IMR-90 (cell line): Measurements from ENCODE around the gene HASPIN. TPM values are rescaled to one million over a fixed set of nuclear protein-coding genes. Genes with fewer than 3 reads are reported as not detected.

ENCODE experiments used
- ATAC-seq: fragments of 200-7000 bp; cut with Tn5 transposase; 2 replicates; pipeline ENCODE4 v1.9.1; 2020; ENCODE audit warnings: low read depth, mild to moderate bottlenecking, moderate library complexity
- BruUV-seq: library from RNA; stranded (reverse); fragments of 400-500 nt; replicated peaks from 2 replicates; lab custom pipeline; 2021; lab: Mats Ljungman, UMichigan
- CTCF ChIA-PET: fragments of 300-600 bp; formaldehyde crosslinking; extraction: SDS; loops from one replicate; lab custom pipeline; 2021; ENCODE audit warnings: antibody characterized with exemption; lab: Yijun Ruan, JAX
- POLR2A ChIA-PET: fragments of 300-600 bp; sonication (Branson Sonifier 250); formaldehyde crosslinking; loops from one replicate; lab custom pipeline; 2022; ENCODE audit warnings: antibody characterized with exemption; ENCODE audit not compliant: unreplicated experiment; lab: Charles Lee
- DNase-seq: peaks from one replicate; pipeline ENCODE4 v3.0.0; 2013
- H2AFZ ChIP-seq: replicated peaks from 2 replicates; pipeline ENCODE3; 2013; ENCODE audit warnings: low read length, mild to moderate bottlenecking; ENCODE audit not compliant: poor library complexity
- H2AK5ac ChIP-seq: 2 replicates; pipeline ENCODE4 v1.6.1; 2013; ENCODE audit warnings: low read depth, low read length, inconsistent platforms
- H2AK9ac ChIP-seq: replicated peaks from 2 replicates; pipeline ENCODE3; 2013; ENCODE audit warnings: mild to moderate bottlenecking, low read depth, low read length, moderate library complexity; ENCODE audit not compliant: poor library complexity
- H2BK120ac ChIP-seq: 2 replicates; pipeline ENCODE4 v1.6.1; 2013; ENCODE audit warnings: low read depth, low read length, inconsistent platforms
- H2BK15ac ChIP-seq: 3 replicates; pipeline ENCODE4 v1.6.1; 2013; ENCODE audit warnings: low read depth, low read length, inconsistent platforms
- H2BK20ac ChIP-seq: 2 replicates; pipeline ENCODE4 v1.6.1; 2013; ENCODE audit warnings: low read depth, mild to moderate bottlenecking, inconsistent platforms, low read length, moderate library complexity
- H2BK5ac ChIP-seq: 2 replicates; pipeline ENCODE4 v1.6.1; 2013; ENCODE audit warnings: mild to moderate bottlenecking, low read depth, low read length, inconsistent platforms; ENCODE audit not compliant: poor library complexity, severe bottlenecking
- H3K14ac ChIP-seq: replicated peaks from 2 replicates; pipeline ENCODE4 v1.6.1; 2013; ENCODE audit warnings: low read depth, low read length, inconsistent platforms
- H3K18ac ChIP-seq: 2 replicates; pipeline ENCODE4 v1.6.1; 2013; ENCODE audit warnings: low read depth, low read length, control low read depth
- H3K23ac ChIP-seq: 2 replicates; pipeline ENCODE4 v1.6.1; 2013; ENCODE audit warnings: low read depth, low read length, inconsistent platforms
- H3K27ac ChIP-seq: 2 replicates; pipeline ENCODE4 v1.5.1; 2013; ENCODE audit warnings: mild to moderate bottlenecking, control low read depth, low read length; ENCODE audit not compliant: insufficient read depth
- H3K27me3 ChIP-seq: 2 replicates; pipeline ENCODE4 v1.6.1; 2013; ENCODE audit warnings: low read length; ENCODE audit not compliant: control insufficient read depth, insufficient read depth
- H3K36me3 ChIP-seq: 2 replicates; pipeline ENCODE4 v1.6.1; 2013; ENCODE audit warnings: low read length, mixed read lengths; ENCODE audit not compliant: control insufficient read depth, insufficient read depth
- H3K4ac ChIP-seq: 2 replicates; pipeline ENCODE4 v1.6.1; 2013; ENCODE audit warnings: low read depth, low read length, inconsistent platforms
- H3K4me1 ChIP-seq: 2 replicates; pipeline ENCODE4 v1.6.1; 2013; ENCODE audit warnings: low read length, mixed read lengths; ENCODE audit not compliant: control insufficient read depth, insufficient read depth
- H3K4me2 ChIP-seq: 2 replicates; pipeline ENCODE4 v1.6.1; 2013; ENCODE audit warnings: low read depth, mild to moderate bottlenecking, control low read depth, low read length, moderate library complexity
- H3K4me3 ChIP-seq: 2 replicates; pipeline ENCODE4 v1.5.1; 2013; ENCODE audit warnings: low read depth, mild to moderate bottlenecking, control low read depth, low read length, moderate library complexity; ENCODE audit not compliant: insufficient read depth
- H3K56ac ChIP-seq: 2 replicates; pipeline ENCODE4 v1.6.1; 2013; ENCODE audit warnings: low read length, inconsistent platforms; ENCODE audit not compliant: insufficient read depth; ENCODE audit errors: extremely low read depth
- H3K79me1 ChIP-seq, 2 experiments: 2 replicates each; pipeline ENCODE4 v1.6.1; 2013; ENCODE audit warnings: low read length in 2 of 2, inconsistent platforms in 1 of 2, low read depth in 1 of 2
- H3K9ac ChIP-seq: 2 replicates; pipeline ENCODE4 v1.6.1; 2013; ENCODE audit warnings: low read depth, low read length, control low read depth
- H3K9me1 ChIP-seq: 2 replicates; pipeline ENCODE4 v1.6.1; 2013; ENCODE audit warnings: low read length, inconsistent platforms; ENCODE audit not compliant: insufficient read depth
- H3K9me3 ChIP-seq: 2 replicates; pipeline ENCODE4 v1.6.1; 2013; ENCODE audit warnings: low read length; ENCODE audit not compliant: control insufficient read depth, insufficient read depth
- H4K20me1 ChIP-seq: 2 replicates; pipeline ENCODE4 v1.6.1; 2013; ENCODE audit warnings: low read length, inconsistent platforms; ENCODE audit not compliant: insufficient read depth
- H4K5ac ChIP-seq: 2 replicates; pipeline ENCODE4 v1.6.1; 2013; ENCODE audit warnings: mild to moderate bottlenecking, low read depth, low read length, control low read depth
- H4K8ac ChIP-seq, 2 experiments: 2 replicates each; pipeline ENCODE4 v1.6.1; 2013; ENCODE audit warnings: low read depth in 2 of 2, low read length in 2 of 2, control low read depth in 1 of 2, inconsistent platforms in 1 of 2
- H4K91ac ChIP-seq: 2 replicates; pipeline ENCODE4 v1.6.1; 2013; ENCODE audit warnings: low read depth, low read length, inconsistent platforms; ENCODE audit not compliant: insufficient read depth
- BHLHE40 ChIP-seq: fragments of 150-350 bp; IDR thresholded peaks from 2 replicates; pipeline ENCODE4 v1.6.1; 2016; ENCODE audit warnings: mild to moderate bottlenecking, low read depth, low read length
- CHD1 ChIP-seq: IDR thresholded peaks from 2 replicates; pipeline ENCODE4 v1.6.1; 2012; ENCODE audit warnings: low read depth, low read length, improper control_type of control experiment
- FOS ChIP-seq: fragments of 150-350 bp; IDR thresholded peaks from 2 replicates; pipeline ENCODE4 v1.6.1; 2016; ENCODE audit warnings: low read depth, low read length
- MAFK ChIP-seq: IDR thresholded peaks from 2 replicates; pipeline ENCODE4 v1.6.1; 2012; ENCODE audit warnings: low read depth, low read length, improper control_type of control experiment
- MXI1 ChIP-seq: IDR thresholded peaks from 2 replicates; pipeline ENCODE4 v1.6.1; 2012; ENCODE audit warnings: low read depth, mild to moderate bottlenecking, low read length, moderate library complexity, borderline replicate concordance
- NFE2L2 ChIP-seq: fragments of 150-350 bp; IDR thresholded peaks from 2 replicates; pipeline ENCODE4 v1.6.1; 2016; ENCODE audit warnings: low read depth, mild to moderate bottlenecking, low read length
- POLR2A ChIP-seq: IDR thresholded peaks from 2 replicates; pipeline ENCODE4 v1.6.1; 2012; ENCODE audit warnings: mild to moderate bottlenecking, low read depth, low read length
- RAD21 ChIP-seq: IDR thresholded peaks from 2 replicates; pipeline ENCODE4 v1.6.1; 2012; ENCODE audit warnings: low read length, improper control_type of control experiment
- RCOR1 ChIP-seq: IDR thresholded peaks from 2 replicates; pipeline ENCODE4 v1.6.1; 2012; ENCODE audit warnings: mild to moderate bottlenecking, low read length, improper control_type of control experiment; ENCODE audit not compliant: insufficient replicate concordance
- RFX5 ChIP-seq: IDR thresholded peaks from 2 replicates; pipeline ENCODE4 v1.8.0; 2012; ENCODE audit warnings: low read depth, mild to moderate bottlenecking, low read length, moderate library complexity
- WGBS, 2 experiments: methylation state at CpG; one replicate each; pipeline versions ENCODE4 v1.1.5 to v1.1.7; 2013; ENCODE audit warnings: missing lambda C conversion rate in 2 of 2; ENCODE audit not compliant: insufficient read length in 1 of 2; ENCODE audit errors: extremely low coverage in 2 of 2; 5-methylcytosine and 5-hydroxymethylcytosine counted together
- dilution Hi-C: fragments of 300-500 bp; cut with HindIII; formaldehyde crosslinking; loops from one replicate; pipeline ENCODE4 v1.14.3; 2018; ENCODE audit warnings: low sequenced_read_pairs; ENCODE audit not compliant: unreplicated experiment
- in situ Hi-C: fragments of 300-500 bp; cut with MboI; formaldehyde crosslinking; loops from 3 replicates; pipeline ENCODE4 v1.14.3; 2019; ENCODE audit warnings: low sequenced_read_pairs, inconsistent platforms, mixed read lengths
- intact Hi-C: fragments of 100-400 bp; cut with micrococcal nuclease; formaldehyde crosslinking; loops from 2 replicates; pipeline ENCODE4 v1.10.0; 2022
- polyA plus RNA-seq, 3 experiments: library from polyadenylated mRNA; depleted of rRNA; stranded (reverse); fragments of >200 nt; gene quantifications; 2 replicates each; pipeline ENCODE4 v1.2.3, GENCODE V29; 2012; ENCODE audit warnings: low replicate concordance in 1 of 3
- total RNA-seq: library from RNA; depleted of rRNA; stranded (reverse); fragments of >200 nt; gene quantifications from 2 replicates; pipeline ENCODE4 v1.2.3, GENCODE V29; 2012
- TF ChIP-seq, protein P1 (sequence below): fragments of 150-350 bp; IDR thresholded peaks from 2 replicates; pipeline ENCODE4 v1.6.1; 2017; ENCODE audit warnings: mild to moderate bottlenecking, antibody characterized with exemption, low read length, low read depth
- TF ChIP-seq, protein P2 (sequence below): conservative IDR thresholded peaks from 2 replicates; pipeline ENCODE4 v1.5.1; 2012; ENCODE audit warnings: mild to moderate bottlenecking, low read depth, low read length, improper control_type of control experiment
- TF ChIP-seq, protein P3 (sequence below): fragments of 150-350 bp; IDR thresholded peaks from 2 replicates; pipeline ENCODE4 v1.6.1; 2016; ENCODE audit warnings: low read depth, mild to moderate bottlenecking, low read length, moderate library complexity, borderline replicate concordance

The HASPIN gene
- total and polyA plus RNA-seq, 2 of the 4 experiments (the other 2 are of a cell fraction), result 2.2 to 4.3 TPM

DNA sequence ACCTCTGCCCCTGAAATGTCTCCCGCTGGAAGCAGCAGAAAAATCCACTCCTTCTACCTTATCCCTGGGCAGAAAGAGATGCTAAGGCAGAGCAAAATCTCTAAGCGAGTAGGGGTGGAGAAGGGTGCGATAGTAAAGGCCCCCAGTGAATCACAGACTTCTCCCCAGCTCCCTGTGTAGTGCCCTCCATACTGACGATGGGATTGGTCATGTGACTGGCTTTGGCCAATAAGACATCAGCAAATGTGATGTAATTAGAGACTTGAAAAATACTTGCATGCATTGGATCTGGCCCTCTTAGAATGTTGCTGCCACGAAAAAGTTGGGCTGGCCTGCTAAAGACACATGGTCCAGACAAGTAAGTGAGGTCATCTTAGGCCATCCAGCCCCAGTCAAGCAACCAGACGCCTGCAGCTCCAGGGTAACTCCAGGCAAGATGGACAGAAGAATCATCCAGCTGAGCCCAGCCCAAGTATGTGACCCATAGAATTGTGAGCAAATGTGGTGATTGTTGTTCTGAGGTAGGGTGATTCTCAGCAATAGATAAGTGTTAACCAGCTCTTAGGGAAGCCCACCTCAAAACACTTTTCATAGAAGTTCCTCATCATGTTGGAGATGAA is 36.0 kb downstream of the HASPIN start:
- no peak overlapping the region for H3K4me2 ChIP-seq
- intact Hi-C loops (no loop called here), in situ Hi-C loops (no loop called here), dilution Hi-C loops (no loop called here)
- no peak overlapping the region for H3K18ac ChIP-seq
- no TSS peak for BruUV-seq
- no peak overlapping the region for H3K23ac ChIP-seq
- no peak overlapping the region for H3K4me3 ChIP-seq
- DNase-seq, result no peak
- H2BK20ac ChIP-seq, result no peak overlapping the region
- peaks cover 26% of the 10 kb centered on the region for H3K27me3 ChIP-seq
- no peak overlapping the region for H2AK5ac ChIP-seq
- ATAC-seq, result no peak
- POLR2A ChIA-PET, result no interaction called here
- no peak overlapping the region for H3K14ac ChIP-seq
- no peak overlapping the region for H4K5ac ChIP-seq
- no peak overlapping the region for H4K8ac ChIP-seq
- no peak overlapping the region for H2BK120ac ChIP-seq
- no peaks in the 10 kb centered on the region for H3K36me3 ChIP-seq
- no peak overlapping the region for H3K56ac ChIP-seq
- H3K9me3 ChIP-seq, result peaks cover 11% of the 10 kb centered on the region
- no peaks in the 10 kb centered on the region for H3K4me1 ChIP-seq
- H3K79me1 ChIP-seq, result no peaks in the 10 kb centered on the region
- no peak overlapping the region for H3K27ac ChIP-seq
- H2AK9ac ChIP-seq, result no peak overlapping the region
- no peak overlapping the region for H2BK5ac ChIP-seq
- H2BK15ac ChIP-seq, result no peak overlapping the region
- 45% methylated on average over 1 of the region's 6 CpGs; no CpG with 5 or more reads in 1 of the 2 experiments for WGBS, 2 experiments
- H2AFZ ChIP-seq, result no peak overlapping the region
- TF ChIP-seq CHD1 (no peak), NFE2L2 (no peak), RCOR1 (no peak), BHLHE40 (no peak), POLR2A (no peak), MAFK (no peak), MXI1 (no peak), RAD21 (no peak), FOS (no peak), RFX5 (no peak)
- TF ChIP-seq, protein P1, sequence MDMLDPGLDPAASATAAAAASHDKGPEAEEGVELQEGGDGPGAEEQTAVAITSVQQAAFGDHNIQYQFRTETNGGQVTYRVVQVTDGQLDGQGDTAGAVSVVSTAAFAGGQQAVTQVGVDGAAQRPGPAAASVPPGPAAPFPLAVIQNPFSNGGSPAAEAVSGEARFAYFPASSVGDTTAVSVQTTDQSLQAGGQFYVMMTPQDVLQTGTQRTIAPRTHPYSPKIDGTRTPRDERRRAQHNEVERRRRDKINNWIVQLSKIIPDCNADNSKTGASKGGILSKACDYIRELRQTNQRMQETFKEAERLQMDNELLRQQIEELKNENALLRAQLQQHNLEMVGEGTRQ, result no peak; the same call in 1 of the 2 replicates
- TF ChIP-seq, protein P2, sequence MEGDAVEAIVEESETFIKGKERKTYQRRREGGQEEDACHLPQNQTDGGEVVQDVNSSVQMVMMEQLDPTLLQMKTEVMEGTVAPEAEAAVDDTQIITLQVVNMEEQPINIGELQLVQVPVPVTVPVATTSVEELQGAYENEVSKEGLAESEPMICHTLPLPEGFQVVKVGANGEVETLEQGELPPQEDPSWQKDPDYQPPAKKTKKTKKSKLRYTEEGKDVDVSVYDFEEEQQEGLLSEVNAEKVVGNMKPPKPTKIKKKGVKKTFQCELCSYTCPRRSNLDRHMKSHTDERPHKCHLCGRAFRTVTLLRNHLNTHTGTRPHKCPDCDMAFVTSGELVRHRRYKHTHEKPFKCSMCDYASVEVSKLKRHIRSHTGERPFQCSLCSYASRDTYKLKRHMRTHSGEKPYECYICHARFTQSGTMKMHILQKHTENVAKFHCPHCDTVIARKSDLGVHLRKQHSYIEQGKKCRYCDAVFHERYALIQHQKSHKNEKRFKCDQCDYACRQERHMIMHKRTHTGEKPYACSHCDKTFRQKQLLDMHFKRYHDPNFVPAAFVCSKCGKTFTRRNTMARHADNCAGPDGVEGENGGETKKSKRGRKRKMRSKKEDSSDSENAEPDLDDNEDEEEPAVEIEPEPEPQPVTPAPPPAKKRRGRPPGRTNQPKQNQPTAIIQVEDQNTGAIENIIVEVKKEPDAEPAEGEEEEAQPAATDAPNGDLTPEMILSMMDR, result no peak
- TF ChIP-seq, protein P3, sequence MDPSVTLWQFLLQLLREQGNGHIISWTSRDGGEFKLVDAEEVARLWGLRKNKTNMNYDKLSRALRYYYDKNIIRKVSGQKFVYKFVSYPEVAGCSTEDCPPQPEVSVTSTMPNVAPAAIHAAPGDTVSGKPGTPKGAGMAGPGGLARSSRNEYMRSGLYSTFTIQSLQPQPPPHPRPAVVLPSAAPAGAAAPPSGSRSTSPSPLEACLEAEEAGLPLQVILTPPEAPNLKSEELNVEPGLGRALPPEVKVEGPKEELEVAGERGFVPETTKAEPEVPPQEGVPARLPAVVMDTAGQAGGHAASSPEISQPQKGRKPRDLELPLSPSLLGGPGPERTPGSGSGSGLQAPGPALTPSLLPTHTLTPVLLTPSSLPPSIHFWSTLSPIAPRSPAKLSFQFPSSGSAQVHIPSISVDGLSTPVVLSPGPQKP, result no peak
- H3K9me1 ChIP-seq, result no peaks in the 10 kb centered on the region
- no peak overlapping the region for H3K9ac ChIP-seq
- CTCF ChIA-PET, result no interaction called here
- H4K91ac ChIP-seq, result no peak overlapping the region
- H3K4ac ChIP-seq, result no peak overlapping the region
- no peaks in the 10 kb centered on the region for H4K20me1 ChIP-seq
